Measurements from ENCODE around the gene AADACL3.
"Not testable (repeated sequence)": the region's sequence is repeated elsewhere in the genome, so short reads cannot be mapped to it uniquely, and the experiment has no call there.

Gene AADACL3

DNA sequence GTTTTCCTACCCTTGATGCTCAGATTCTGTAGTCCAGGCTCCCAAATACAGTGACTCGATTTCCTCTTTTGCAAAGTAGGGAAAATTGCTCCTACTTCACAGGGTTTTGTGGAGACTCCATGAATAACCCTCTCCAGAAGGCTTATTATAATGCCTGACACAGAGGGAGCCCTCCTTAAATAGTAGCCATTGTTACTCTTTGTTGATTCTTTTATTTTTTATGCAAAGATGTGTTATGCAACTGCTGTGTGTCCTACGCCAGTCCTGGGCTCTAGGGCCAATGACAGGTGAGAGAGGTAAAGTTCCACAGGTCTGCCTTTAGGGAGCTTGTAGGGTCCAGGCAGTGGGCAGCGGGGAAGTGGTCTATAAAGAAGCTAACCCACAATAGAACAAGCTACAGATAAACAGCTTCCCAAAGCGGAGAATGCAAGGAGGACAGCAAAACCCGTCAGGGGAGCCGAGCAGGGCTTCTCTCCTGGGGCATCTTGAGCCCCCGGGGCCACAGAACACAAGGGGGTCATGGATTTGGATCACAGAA is 1.5 kb downstream of the AADACL3 start:
- no peak for DNase-seq

DNA sequence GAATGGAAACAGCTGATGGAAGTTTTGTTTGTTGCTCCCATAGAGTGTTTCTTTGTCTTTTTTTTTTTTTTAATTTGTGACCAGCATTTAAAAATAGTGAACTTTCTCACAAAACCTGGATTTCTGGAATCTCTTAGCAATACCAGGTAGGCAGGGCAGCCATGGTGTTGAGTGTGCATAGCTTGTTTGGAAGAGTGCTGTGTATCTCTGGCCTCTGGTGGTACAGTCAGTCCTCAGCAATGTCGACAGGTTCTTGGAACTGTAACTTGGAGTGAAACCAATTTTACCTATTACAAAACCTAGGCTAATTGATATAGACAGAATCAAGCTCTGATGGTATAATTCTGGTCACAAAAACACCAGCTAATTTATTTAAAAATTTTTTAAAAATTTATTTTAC is 6.7 kb downstream of the AADACL3 start:
- no peak for DNase-seq

DNA sequence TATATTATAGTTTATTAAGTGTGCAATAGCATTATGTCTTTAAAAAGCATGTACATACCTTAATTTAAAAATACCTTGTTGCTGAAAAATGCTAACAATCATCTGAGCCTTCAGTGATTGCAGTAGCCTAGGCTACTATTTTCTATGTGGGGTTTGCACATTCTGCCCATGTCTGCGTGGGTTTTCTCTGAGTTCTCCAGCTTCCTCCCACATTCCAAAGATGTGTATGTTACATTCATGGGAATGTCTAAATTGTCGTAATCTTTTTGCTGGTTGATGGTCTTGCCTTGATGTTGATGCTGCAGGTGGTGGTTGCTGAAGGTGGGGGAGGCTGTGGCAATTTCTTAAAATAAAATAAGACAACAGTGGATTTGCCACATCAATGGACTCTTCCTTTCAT is 12.5 kb downstream of the AADACL3 start:
- no peak for DNase-seq

DNA sequence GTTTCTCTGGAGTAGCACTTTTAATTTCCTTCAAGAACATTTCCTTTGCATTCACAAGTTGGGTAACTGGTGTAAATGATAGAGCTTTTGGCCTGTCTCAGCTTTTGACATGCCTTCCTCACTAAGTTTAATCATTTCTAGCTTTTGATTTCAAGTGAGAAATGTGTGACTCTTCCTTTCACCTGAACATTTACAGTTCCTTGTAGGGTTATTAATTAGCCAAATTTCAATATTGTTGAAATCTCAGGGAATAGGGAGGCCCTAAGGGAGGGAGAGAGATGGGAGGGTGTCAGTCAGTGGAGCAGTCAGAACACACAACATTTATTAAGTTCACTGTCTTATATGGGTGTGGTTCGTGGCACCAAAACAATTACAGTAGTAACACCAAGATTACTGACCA is 14.2 kb downstream of the AADACL3 start:
- no peak for DNase-seq

DNA sequence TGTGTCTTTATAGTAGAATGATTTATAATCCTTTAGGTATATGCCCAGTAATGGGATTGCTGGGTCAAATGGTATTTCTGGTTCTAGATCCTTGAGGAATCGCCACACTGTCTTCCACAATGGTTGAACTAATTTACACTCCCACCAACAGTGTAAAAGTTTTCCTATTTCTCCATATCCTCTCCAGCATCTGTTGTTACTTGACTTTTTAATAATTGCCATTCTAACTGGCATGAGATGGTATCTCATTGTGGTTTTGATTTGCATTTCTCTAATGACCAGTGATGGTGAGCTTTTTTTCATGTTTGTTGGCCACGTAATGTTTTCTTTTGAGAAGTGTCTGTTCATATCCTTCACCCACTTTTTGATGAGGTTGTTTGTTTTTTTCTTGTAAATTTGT is 15.2 kb downstream of the AADACL3 start:
- not testable (repeated sequence) for DNase-seq

DNA sequence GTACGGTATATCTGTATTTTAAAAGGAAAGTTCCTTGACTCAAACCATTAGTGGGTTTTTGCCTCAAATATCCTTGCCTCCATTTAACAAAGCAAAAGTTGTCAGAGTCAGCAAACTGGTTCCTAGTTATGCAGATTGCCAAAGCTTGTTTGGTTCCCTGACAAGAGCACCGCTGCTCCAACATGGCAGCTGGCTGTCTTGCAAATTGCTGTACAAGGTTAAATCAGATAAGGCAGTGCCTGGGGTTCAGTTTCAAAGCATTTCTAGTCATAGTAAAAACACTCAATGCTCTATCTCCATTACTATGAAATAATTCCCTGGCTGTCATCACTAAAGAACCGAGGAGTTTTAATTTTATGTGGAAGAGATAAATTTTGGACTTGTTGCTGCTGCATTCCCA is 18.7 kb downstream of the AADACL3 start:
- no peak for DNase-seq

DNA sequence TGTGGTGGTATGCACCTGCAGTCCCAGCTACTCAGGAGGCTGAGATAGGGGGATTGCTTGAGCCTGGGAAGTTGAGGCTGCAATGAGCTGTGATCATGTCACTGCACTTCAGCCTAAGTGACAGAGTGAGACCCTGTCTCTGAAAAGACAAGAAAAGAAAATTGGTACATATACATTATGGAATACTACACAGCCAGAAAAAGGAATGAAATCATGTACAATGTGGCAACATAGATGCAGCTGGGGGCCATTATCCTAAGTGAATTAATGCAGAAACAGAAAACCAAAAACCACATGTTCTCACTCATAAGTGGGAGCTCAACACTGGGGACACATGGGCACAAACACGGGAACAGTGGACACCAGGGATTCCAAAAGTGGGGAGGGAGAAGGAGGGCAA is 23.0 kb downstream of the AADACL3 start:
- DNase-seq = no peak

DNA sequence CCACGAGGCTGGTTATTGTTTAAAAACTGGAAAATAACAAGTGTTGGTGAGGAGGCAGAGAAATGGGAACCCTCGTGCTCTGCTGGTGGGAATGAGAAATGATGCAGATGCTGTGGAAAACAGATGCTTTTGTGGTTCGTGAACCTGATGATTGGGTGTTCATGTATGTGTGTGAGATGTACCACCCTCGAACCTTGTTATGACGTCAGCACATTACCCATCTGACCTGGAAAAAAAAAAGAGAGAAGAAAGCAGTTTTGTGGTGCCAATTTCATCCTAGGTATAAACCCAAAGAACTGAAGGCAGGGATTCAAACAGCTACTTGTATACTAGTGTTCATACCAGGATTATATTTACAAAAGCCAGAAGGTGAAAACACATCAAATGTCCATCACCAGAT is 23.7 kb downstream of the AADACL3 start:
- DNase-seq = no peak

DNA sequence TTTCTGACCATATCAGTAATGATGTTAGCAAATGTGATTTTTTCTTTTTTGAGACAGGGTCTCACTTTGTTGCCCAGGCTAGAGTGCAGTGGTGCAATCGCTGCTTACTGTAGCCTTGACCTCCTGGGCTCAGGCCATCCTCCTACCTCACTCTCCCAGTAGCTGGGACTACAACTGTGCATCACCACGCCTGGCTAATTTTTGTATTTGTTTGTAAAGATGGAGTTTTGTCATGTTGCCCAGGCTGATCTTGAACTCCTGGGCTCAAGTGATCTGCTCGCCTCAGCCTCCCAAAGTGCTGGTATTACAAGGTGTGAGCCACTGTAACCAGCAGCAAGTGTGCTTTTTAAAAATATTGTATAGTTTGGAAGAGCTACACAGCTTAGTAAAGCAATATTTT is 26.0 kb downstream of the AADACL3 start:
- no peak for DNase-seq

DNA sequence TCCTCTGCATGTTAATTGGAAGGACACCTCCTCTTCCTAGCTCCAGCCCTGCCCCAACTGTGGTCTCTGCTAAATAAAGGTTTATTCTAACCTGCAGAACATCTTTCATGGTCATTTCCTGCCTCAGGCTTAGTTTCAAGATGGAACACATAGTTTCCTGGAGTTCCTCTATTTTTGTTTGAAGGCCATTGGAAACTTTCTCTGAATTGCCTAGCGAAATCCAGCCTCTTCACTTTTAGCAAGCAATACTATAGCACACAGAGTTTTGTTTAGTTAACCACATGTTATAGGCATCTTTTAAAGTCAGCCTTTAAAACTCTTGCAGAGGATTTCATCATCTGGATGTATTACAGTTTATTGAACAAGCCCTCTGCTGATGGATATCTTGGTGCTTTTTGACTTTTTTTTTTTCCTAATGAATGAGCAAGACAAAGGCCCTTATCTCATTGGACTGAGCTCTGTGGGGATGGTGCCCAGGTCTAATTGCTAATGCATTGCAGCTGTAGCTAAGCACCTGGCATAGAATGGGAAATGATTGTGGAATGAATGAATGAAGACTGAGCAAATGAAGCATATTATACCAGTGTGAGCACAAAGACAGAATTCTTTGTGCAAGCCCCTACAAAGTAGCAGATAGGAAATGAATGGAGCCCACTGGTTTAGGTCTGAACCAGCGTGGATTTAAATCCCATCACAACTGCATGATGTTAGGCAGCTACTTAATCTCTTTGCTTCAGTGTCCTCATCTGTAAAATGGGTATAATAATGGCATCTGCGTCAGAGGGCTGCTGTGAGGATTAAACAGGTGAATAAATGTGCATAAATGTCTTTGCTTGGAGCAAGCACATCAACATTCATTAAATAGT is 29.4 kb downstream of the AADACL3 start:
- DNase-seq = no peak

DNA sequence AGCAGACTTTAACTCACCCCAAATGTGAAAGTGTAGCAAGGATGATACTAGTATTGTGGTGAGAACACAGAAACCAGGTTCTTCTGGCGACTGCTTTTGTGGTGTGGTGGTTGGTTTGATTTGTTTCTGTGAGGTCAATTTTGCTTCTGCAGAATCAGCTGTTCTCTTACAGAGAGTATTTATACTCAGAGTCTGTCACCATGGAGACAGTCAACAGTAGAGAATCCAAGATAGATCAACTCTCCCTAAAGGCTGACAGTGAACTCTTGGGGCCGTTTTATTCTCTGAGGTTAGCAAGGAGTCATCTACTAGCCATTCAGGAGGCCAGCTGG is 30.0 kb downstream of the AADACL3 start, which contains the start of gene CFAP107:
CFAP107 (plus strand) TSS at position 209 of the 332 bp plus-strand sequence. CDS start 231 bp downstream, outside the sequence.
- no peak for DNase-seq

DNA sequence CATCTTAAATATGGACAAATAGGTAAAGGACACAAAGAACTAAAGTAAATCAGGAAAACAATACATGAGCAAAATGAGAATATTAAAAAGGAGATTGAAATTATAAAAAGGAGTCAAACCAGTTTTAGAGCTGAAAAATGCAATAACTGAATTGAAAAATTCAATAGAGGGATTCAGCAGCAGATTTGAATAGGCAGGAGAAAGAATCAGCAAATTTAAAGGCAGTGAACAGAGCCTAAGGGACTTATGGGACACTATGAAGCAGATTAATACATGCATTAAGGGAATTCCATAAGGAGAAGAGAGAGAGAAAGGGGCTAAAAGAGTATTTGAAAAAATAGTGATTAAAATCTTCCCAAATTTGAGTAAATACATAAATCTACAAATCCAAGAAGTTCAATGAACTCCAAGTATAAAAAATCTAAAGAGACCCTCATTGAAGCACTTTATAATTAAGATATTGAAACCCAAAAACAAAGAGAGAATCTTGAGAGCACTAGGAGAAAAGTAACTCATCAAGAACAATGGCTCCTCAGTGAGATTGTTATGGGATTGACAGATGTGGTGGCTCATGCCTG is 33.0 kb downstream of the AADACL3 start:
- no peak for DNase-seq

DNA sequence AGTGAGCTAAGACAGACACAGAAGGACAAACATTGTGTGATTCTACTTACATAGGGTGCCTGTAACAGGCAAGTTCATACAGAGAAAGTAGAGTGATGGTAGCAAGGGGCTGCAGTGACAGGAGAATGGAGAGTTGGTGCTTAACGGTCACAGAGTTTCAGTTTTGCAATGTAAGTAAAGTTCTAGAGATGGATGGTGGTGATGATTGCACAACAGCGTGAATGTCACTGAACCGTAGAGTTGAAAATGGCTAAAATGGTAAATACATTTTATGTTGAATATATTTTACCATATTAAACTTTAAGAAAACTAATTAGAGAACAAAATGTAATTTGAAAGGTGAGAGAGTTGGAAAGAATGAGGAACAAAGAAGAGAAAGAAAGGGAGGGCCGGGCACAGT is 38.8 kb downstream of the AADACL3 start:
- no peak for DNase-seq

DNA sequence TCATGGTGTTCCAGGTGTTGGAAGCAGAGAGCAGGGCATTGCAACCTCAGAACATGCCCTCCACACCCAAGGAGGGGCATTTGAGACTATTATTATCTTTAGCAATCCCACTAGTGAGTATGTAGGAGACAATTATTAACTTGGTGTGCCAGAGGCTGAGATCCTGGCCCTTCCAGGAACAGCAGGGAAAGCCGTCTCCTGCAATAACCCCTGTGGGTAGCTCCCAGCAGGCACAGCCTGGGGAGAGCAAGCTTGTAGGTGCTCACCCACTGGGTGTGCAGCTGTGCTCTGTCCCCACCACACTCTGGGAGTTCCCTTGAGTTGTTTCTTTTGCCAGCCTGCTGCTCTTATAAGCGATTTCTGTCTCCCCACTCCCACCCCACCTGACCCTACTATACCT is 40.4 kb downstream of the AADACL3 start:
- no peak for DNase-seq

DNA sequence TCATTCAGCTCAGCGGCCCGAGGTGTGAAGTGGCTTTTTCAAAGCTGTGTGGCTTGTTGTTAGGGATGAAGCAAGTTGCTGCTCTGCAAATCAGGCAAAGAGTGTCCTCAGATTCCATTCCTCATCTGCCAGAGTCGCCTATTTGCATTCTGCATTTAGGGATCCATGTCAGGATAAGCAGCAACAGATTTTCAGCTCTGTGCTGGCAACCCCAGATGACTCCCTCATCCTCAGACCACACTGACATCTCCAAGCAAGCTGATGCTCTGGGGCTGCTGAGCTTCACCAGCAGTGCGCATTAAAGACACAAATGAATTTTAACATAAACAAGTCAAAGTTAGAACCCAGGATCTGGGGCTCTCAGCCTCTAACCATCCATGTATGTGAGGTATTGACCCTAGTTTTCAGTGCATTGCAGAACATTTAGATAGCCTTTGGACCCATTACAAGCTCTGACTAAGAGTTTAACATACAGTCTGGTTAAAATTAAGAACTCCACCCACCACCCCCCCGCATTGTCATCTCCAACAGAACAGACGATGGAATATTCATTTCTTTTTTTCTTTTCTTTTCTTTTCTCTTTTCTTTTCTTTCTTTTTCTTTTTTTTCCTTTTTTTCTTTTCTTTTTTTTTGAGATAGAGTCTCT is 41.0 kb downstream of the AADACL3 start:
- no peak for DNase-seq

DNA sequence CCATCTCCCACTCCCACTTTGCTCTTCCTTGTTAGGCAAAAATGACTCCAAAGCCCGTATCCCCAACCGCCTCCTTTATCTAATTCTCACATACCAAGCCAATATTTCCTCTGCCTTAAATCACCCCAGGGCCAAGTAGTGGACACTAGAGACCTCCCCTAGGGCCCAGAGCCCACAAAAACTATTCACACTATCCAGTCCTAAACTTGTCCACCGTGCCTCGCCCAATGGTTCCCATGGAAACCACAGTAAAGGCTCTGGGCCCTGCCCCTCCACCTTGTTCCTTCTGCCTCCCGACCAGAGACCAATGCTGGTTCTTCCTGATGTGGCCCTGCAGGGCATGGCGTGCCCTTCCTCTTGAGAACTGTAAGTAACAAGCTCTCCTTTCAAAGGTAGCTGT is 41.9 kb downstream of the AADACL3 start:
- no peak for DNase-seq

DNA sequence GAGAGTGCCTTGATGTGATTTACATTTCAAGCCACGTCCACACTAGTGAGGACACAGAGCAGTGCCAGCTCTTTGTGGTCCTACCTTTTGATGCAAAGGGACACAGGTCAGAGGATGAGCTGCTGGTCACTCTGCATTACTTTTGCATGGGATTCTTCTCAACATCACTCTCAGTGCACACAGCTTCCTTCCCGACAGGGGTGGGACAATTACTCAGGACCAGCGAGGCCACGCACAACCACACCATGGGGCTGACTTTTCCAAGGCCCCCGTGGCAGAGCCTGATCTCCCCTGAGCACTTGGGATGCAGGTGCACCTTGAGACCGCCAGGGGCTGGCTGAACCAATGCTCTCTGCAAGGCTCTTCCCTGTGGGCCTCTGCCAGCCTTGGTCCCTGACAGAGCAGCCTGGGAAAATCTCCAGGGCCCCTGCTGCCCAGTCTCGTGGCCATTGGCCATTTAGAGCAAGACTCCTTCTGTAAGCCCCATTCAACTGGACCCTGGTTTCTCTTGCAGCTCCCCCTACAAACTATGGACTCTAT is 44.4 kb downstream of the AADACL3 start:
- DNase-seq = no peak

DNA sequence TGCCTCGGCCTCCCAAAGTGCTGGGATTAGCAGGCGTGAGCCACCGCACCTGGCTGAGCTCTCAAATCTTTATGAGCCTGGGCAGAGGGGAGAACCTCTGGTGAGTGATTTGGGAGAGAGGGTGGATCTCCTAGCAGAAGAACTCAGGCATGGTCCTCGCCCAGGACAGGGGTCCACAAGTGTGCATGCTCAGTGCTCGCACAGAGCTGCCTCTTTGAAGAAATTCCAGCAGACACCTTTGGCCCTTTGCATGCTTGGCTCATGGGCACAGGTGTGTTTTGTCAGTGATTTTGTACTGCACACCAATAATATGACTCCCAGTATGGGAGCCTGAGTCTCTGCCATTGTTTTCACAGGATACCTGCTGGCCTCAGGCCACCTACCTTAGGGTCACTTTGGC is 45.9 kb downstream of the AADACL3 start:
- no peak for DNase-seq

DNA sequence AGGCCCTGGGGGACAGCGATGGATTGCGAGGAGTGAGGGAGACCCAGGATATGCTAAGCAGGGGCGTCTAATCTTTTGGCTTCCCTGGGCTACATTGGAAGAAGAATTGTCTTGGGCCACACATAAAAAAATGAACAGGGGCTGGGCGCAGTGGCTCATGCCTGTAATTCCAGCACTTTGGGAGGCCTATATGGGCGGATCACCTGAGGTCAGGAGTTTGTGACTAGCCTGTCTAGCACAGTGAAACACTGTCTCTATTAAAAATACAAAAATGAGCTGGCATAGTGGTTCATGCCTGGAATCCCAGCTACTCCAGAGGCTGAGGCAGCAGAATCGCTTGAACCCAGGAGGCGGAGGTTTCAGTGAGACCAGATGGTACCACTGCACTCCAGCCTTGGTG is 46.9 kb downstream of the AADACL3 start:
- no peak for DNase-seq

DNA sequence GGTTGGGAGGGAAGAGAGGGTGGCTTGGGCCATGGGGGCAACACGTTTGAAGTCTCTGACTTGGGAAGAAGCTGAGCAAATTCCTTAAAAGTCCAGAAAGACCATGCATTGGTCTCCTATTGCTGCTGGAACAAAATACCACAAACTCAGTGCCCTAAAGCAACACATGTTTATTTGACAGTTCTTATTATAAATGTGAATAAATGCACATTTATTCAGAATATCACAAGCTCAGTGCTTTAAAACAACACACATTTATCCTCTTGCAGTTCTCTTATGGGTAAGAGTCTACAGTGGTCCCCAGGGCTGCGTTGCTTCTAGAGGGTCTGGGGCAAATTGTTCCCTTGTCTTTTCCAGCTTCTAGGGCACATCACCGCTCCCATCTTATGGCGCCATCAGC is 47.6 kb downstream of the AADACL3 start:
- no peak for DNase-seq

DNA sequence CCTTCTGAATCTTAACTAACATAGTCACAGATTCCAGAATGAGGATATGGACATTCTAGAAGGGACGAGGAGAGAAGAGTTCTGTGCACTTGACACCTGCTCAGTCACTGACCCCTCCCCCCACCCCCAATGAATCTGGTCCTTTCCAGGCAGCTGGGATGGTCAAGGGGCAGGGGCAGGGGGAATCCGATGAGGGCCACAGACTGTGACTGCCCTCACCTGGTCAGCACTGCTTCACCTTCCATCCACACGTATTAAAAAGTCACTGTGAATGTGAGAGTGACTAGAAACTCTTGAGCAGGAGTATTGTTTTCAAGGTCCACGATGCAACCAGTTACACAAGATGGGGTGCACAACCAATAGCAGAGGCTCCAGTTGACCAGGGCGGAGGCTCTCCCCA is 48.1 kb downstream of the AADACL3 start:
- no peak for DNase-seq

DNA sequence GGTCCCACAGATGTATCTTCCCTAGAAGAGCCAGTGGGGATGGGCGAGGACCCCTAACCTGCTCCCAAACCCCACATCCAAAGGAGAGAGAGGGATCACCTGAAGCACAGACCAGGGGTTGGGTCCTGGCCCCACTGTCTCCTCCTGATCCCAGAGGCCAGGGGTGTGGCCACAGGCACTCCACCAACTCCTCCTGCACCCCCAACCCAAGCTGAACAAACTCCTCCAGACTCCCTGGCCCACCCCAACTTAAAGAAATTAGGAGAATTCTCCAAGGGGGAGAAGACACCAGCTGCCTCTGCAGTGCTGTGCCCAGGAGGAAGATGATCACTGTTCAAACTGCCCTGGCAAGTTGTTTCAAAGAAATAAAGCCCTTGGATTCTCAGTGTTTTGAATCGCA is 53.1 kb downstream of the AADACL3 start:
- DNase-seq = no peak

DNA sequence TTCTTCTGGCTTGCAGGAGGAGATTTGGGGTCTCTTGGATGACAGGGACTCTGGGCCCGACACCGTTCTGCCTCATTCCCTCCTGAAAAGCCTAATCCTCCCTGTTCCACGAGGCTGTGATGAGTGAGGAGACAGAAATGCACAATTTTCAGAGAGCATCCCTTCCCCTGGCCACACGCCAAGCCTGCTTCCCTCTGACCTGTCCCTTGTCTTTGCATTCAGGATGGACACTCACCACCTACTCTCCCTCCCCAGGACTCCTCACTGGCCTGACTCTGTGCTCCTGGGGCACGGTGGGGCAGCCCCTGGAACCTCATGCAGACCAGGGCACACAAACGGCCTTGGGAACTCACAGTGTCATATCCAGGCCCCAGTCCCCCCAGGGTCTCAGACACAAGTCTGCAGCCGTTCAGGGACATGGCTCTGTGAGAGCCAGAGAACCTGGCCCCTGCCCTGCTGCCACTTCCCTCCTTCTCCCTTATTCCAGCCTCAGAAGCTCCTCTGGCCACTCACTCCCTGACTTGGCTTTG is 54.1 kb downstream of the AADACL3 start:
- DNase-seq = no peak

DNA sequence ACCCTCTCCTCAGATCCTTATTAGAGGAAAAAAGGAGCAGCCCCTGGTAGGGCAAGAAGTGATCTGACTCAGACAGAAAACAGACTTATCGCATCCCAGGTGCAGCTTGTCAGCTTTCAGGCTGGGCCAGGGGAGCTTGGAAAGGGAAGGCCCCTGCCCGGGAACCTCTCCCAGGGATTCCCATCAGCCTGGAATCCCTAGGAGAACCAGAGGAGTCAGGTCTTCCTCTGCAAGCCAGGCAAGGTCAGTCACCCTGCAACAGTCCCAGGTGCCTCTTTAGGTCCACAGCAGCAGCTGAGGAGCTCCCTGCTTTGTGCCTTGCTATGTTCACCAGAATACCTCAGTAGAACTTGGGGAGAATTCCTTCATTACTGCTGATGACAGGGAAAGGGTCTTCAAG is 54.7 kb downstream of the AADACL3 start:
- no peak for DNase-seq

Data from CD4-positive, alpha-beta T cell treated with Interleukin-15 for 1 hour (primary cell).